Measurements from ENCODE around the gene SOCS6.

- TF ChIP-seq POLR2A (IDR thresholded peaks at IDR 0.05) (no peak), CTCF (IDR thresholded peaks at IDR 0.05 in 4 of 5, conservative IDR thresholded peaks at IDR 0.05 in 1 of 5) (no peak)
These were observed 44.9 kb downstream of the SOCS6 start for GRCh38 chr18:70333757-70334156.
